ENCODE data around the gene UBE2C.

The UBE2C gene

GRCh38 chr20:45801851-45802250 lies 10.6 kb upstream of the UBE2C start:
- no peak for TF ChIP-seq FOXP2 (optimal IDR thresholded peaks at IDR 0.05; ENCODE audit: borderline replicate concordance, extremely low read depth, extremely low read length, insufficient read depth)
- no peak for TF ChIP-seq POLR2AphosphoS5 (IDR thresholded peaks at IDR 0.05; ENCODE audit: low read depth, low read length)
- no peak for TF ChIP-seq REST (IDR thresholded peaks at IDR 0.05; ENCODE audit: insufficient read depth in 1 of 2, low read depth in 2 of 2, low read length in 2 of 2)
- TF ChIP-seq TAF1 (IDR thresholded peaks at IDR 0.05; ENCODE audit: borderline replicate concordance, insufficient read depth, low read length) = no peak
- no peak for TF ChIP-seq SIN3A (IDR thresholded peaks at IDR 0.05; ENCODE audit: borderline replicate concordance, insufficient read depth, low read length)

- no peak for TF ChIP-seq FOXP2 (optimal IDR thresholded peaks at IDR 0.05; ENCODE audit: borderline replicate concordance, extremely low read depth, extremely low read length, insufficient read depth)
- no peak for TF ChIP-seq TAF1 (IDR thresholded peaks at IDR 0.05; ENCODE audit: borderline replicate concordance, insufficient read depth, low read length)
- TF ChIP-seq POLR2AphosphoS5 (IDR thresholded peaks at IDR 0.05; ENCODE audit: low read depth, low read length) = no peak
- no peak for TF ChIP-seq SIN3A (IDR thresholded peaks at IDR 0.05; ENCODE audit: borderline replicate concordance, insufficient read depth, low read length)
- no peak for TF ChIP-seq REST (IDR thresholded peaks at IDR 0.05; ENCODE audit: insufficient read depth in 1 of 2, low read depth in 2 of 2, low read length in 2 of 2)
These were observed 2.1 kb upstream of the UBE2C start for GRCh38 chr20:45810191-45810970.

- no peak for TF ChIP-seq SIN3A (IDR thresholded peaks at IDR 0.05; ENCODE audit: borderline replicate concordance, insufficient read depth, low read length)
- no peak for TF ChIP-seq REST (IDR thresholded peaks at IDR 0.05; ENCODE audit: insufficient read depth in 1 of 2, low read depth in 2 of 2, low read length in 2 of 2)
- TF ChIP-seq TAF1 (IDR thresholded peaks at IDR 0.05; ENCODE audit: borderline replicate concordance, insufficient read depth, low read length) = no peak
- TF ChIP-seq FOXP2 (optimal IDR thresholded peaks at IDR 0.05; ENCODE audit: borderline replicate concordance, extremely low read depth, extremely low read length, insufficient read depth) = no peak
- TF ChIP-seq POLR2AphosphoS5 (IDR thresholded peaks at IDR 0.05; ENCODE audit: low read depth, low read length) = no peak
These were observed 529 bp downstream of the UBE2C start for GRCh38 chr20:45813006-45813340.

GRCh38 chr20:45813489-45813888 lies 1.0 kb downstream of the UBE2C start:
- TF ChIP-seq REST (IDR thresholded peaks at IDR 0.05; ENCODE audit: insufficient read depth in 1 of 2, low read depth in 2 of 2, low read length in 2 of 2) (no peak), TAF1 (IDR thresholded peaks at IDR 0.05; ENCODE audit: borderline replicate concordance, insufficient read depth, low read length) (no peak), SIN3A (IDR thresholded peaks at IDR 0.05; ENCODE audit: borderline replicate concordance, insufficient read depth, low read length) (no peak), POLR2AphosphoS5 (IDR thresholded peaks at IDR 0.05; ENCODE audit: low read depth, low read length) (no peak; the same call in 1 of the 2 replicates), FOXP2 (optimal IDR thresholded peaks at IDR 0.05; ENCODE audit: borderline replicate concordance, extremely low read depth, extremely low read length, insufficient read depth) (no peak)
